OCI-LY1 (cell line): ENCODE measurements around the gene ARAP1.

Experiments used
- H2AFZ ChIP-seq: fragments of 200-600 bp; sonication (generic), shearing (Covaris generic); 2 replicates; pipeline ENCODE4 v1.6.0; 2014; ENCODE audit warnings: antibody characterized with exemption, mild to moderate bottlenecking, low read length
- H3F3A ChIP-seq: fragments of 200-600 bp; sonication (generic), shearing (Covaris generic); 2 replicates; pipeline ENCODE4 v1.6.0; 2014; ENCODE audit warnings: mild to moderate bottlenecking, antibody characterized with exemption, low read length, moderate library complexity; ENCODE audit not compliant: insufficient read depth
- H3K27ac ChIP-seq: fragments of 200-600 bp; sonication (generic); 2 replicates; pipeline ENCODE4 v1.5.1; 2014; ENCODE audit warnings: low read length, mixed run types, mild to moderate bottlenecking, low read depth; ENCODE audit not compliant: poor library complexity, severe bottlenecking
- H3K27me3 ChIP-seq: fragments of 200-600 bp; sonication (generic); 2 replicates; pipeline ENCODE4 v1.6.0; 2014; ENCODE audit warnings: antibody characterized with exemption, mild to moderate bottlenecking, low read length, moderate library complexity; ENCODE audit not compliant: insufficient read depth
- H3K36me3 ChIP-seq: fragments of 200-600 bp; sonication (generic); 2 replicates; pipeline ENCODE4 v1.6.1; 2014; ENCODE audit warnings: mild to moderate bottlenecking, antibody characterized with exemption, low read length, moderate library complexity, mixed read lengths; ENCODE audit not compliant: insufficient read depth
- H3K4me1 ChIP-seq: fragments of 200-600 bp; sonication (generic); 2 replicates; pipeline ENCODE4 v1.5.1; 2014; ENCODE audit warnings: mild to moderate bottlenecking, low read length, moderate library complexity; ENCODE audit not compliant: insufficient read depth, severe bottlenecking
- H3K4me2 ChIP-seq: fragments of 200-600 bp; sonication (generic), shearing (Covaris generic); 2 replicates; pipeline ENCODE4 v1.6.1; 2014; ENCODE audit warnings: low read length
- H3K4me3 ChIP-seq: fragments of 200-600 bp; sonication (generic); 2 replicates; pipeline ENCODE4 v1.5.1; 2014; ENCODE audit warnings: low read length, low read depth, mild to moderate bottlenecking, mixed read lengths; ENCODE audit not compliant: poor library complexity, severe bottlenecking
- H3K79me2 ChIP-seq: fragments of 200-600 bp; shearing (Covaris generic); 2 replicates; pipeline ENCODE4 v1.6.1; 2016; ENCODE audit warnings: mixed run types, low read length, mixed read lengths; ENCODE audit not compliant: insufficient read depth
- H3K9ac ChIP-seq: fragments of 200-600 bp; sonication (generic), shearing (Covaris generic); 2 replicates; pipeline ENCODE4 v1.6.1; 2014; ENCODE audit warnings: mild to moderate bottlenecking, low read length, mixed read lengths
- H3K9me2 ChIP-seq: fragments of 200-600 bp; sonication (generic), shearing (Covaris generic); 2 replicates; pipeline ENCODE4 v1.6.1; 2014; ENCODE audit warnings: low read depth, mild to moderate bottlenecking, low read length, mixed read lengths
- H3K9me3 ChIP-seq: fragments of 200-600 bp; shearing (Covaris generic); 2 replicates; pipeline ENCODE4 v1.6.1; 2014; ENCODE audit warnings: low read length, mixed read lengths
- H4K20me1 ChIP-seq: fragments of 200-600 bp; sonication (generic), shearing (Covaris generic); 2 replicates; pipeline ENCODE4 v1.6.0; 2016; ENCODE audit warnings: mild to moderate bottlenecking, low read length; ENCODE audit not compliant: insufficient read depth
- CTCF ChIP-seq: fragments of 200-600 bp; sonication (generic), shearing (Covaris generic); IDR thresholded peaks from 2 replicates; pipeline ENCODE4 v1.5.1; 2017; ENCODE audit warnings: mild to moderate bottlenecking, antibody characterized with exemption, low read length, moderate library complexity, mixed read lengths
- EZH2 ChIP-seq: fragments of 200-600 bp; sonication (generic), shearing (Covaris generic); IDR thresholded peaks from 2 replicates; pipeline ENCODE4 v1.8.0; 2017; ENCODE audit warnings: borderline replicate concordance, mixed run types, mild to moderate bottlenecking, antibody characterized with exemption, low read length, moderate library complexity, mixed read lengths

Gene ARAP1

DNA sequence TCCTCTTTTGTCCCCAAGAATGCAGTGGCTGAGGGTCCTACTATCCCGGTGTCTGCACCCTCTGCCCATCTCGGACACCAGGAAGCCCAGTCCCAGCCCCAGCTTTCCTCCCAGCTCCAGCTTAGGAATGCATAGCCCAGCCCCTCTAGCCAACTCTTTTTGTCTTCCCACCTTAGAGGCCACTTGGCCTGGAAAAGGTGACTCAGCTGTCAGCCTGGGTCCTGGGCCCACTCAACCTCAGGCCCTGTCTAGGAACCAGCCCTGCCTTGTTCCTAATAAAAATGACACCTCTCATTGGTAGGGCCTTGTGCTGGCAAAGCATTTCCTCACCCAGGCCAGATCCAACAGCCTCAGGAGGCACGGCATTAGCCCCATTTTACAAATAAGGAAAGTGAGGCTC lies 106.2 kb downstream of the ARAP1 start:
- Histone ChIP-seq H3K4me1 (peaks cover 5% of the 10 kb centered on the region), H3K9me3 (no peaks in the 10 kb centered on the region), H3F3A (no peaks in the 10 kb centered on the region), H3K79me2 (no peaks in the 10 kb centered on the region), H4K20me1 (no peaks in the 10 kb centered on the region), H3K9me2 (no peaks in the 10 kb centered on the region), H3K4me2 (no peak overlapping the region), H3K9ac (no peak overlapping the region), H3K27ac (no peak overlapping the region), H3K27me3 (no peaks in the 10 kb centered on the region; the same call in 1 of the 2 replicates), H3K36me3 (no peaks in the 10 kb centered on the region), H3K4me3 (no peak overlapping the region), H2AFZ (no peak overlapping the region)
- no peak for TF ChIP-seq CTCF
- TF ChIP-seq EZH2: no peak

DNA sequence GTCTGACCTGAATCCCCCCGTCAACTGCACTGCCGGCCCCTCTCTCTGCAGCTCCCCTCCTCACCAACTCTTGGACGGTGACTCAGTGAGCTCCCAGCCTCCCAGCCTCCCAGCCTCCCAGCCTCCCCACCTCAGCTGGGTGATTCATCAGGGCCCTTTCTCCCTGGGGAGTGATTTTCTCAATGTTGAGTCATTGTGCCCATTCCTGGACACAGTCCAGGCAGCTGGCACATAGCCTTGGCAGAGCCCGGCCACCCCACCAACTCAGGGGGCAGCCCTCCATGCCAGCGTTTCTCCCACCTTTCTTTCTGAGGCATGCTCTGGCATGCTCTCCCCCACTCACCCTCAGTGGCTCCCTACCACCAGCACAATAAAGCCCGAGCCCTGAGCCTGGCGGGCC lies 108.7 kb downstream of the ARAP1 start:
- Histone ChIP-seq H3K27ac (no peak overlapping the region), H3K4me1 (peaks cover 5% of the 10 kb centered on the region), H4K20me1 (no peaks in the 10 kb centered on the region), H3K79me2 (no peaks in the 10 kb centered on the region), H3K9ac (no peak overlapping the region), H3K4me3 (peak overlapping the region; percentile 55), H3K4me2 (peak overlapping the region; percentile 79; the same call in 1 of the 2 replicates), H3F3A (no peaks in the 10 kb centered on the region), H3K36me3 (no peaks in the 10 kb centered on the region), H2AFZ (no peak overlapping the region), H3K9me3 (no peaks in the 10 kb centered on the region), H3K27me3 (peaks cover 3% of the 10 kb centered on the region), H3K9me2 (no peaks in the 10 kb centered on the region)
- TF ChIP-seq CTCF (no peak), EZH2 (no peak)

- Histone ChIP-seq H3K27ac (no peak overlapping the region), H3K9ac (no peak overlapping the region), H3K79me2 (no peaks in the 10 kb centered on the region), H3F3A (no peaks in the 10 kb centered on the region), H2AFZ (no peak overlapping the region), H3K27me3 (peaks cover 3% of the 10 kb centered on the region), H3K9me2 (no peaks in the 10 kb centered on the region), H4K20me1 (no peaks in the 10 kb centered on the region), H3K4me1 (peaks cover 5% of the 10 kb centered on the region), H3K36me3 (no peaks in the 10 kb centered on the region), H3K9me3 (no peaks in the 10 kb centered on the region), H3K4me3 (peak overlapping the region; percentile 55), H3K4me2 (peak overlapping the region; percentile 79)
- TF ChIP-seq CTCF (peak; percentile 82), EZH2 (no peak)
These were observed 109.2 kb downstream of the ARAP1 start for GRCh38 chr11:72642884-72643522.
